Measurements from ENCODE around the gene SUPV3L1.

DNA sequence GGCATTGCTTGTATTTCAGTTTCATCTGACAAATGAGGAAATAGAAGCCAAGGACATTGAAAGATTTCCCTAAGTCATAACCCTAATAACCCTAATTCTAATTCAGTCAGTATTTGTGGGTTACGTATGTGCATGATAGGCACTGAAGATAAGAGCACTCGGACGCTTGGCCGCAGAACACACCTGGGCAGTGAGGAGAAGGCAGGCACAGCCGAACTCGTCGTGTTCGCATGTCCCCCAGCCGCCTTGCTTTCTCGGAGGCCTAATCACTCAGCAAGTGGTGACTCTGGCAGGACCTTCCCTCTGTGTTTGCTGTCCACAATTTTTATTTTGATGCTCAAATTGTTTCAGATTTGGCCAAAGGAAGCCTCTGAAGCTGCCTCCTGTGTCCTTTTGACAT, 63.8 kb downstream of the SUPV3L1 start:
- TF ChIP-seq, protein P1, sequence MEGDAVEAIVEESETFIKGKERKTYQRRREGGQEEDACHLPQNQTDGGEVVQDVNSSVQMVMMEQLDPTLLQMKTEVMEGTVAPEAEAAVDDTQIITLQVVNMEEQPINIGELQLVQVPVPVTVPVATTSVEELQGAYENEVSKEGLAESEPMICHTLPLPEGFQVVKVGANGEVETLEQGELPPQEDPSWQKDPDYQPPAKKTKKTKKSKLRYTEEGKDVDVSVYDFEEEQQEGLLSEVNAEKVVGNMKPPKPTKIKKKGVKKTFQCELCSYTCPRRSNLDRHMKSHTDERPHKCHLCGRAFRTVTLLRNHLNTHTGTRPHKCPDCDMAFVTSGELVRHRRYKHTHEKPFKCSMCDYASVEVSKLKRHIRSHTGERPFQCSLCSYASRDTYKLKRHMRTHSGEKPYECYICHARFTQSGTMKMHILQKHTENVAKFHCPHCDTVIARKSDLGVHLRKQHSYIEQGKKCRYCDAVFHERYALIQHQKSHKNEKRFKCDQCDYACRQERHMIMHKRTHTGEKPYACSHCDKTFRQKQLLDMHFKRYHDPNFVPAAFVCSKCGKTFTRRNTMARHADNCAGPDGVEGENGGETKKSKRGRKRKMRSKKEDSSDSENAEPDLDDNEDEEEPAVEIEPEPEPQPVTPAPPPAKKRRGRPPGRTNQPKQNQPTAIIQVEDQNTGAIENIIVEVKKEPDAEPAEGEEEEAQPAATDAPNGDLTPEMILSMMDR (IDR thresholded peaks at IDR 0.05) = no peak
- no peak for TF ChIP-seq POLR2A (IDR thresholded peaks at IDR 0.05)

All from uterus (tissue), 2 donors.